GM21528 (cell line): ENCODE data around the gene MCRS1.
"Not testable (repeated sequence)": the region's sequence is repeated elsewhere in the genome, so short reads cannot be mapped to it uniquely, and the experiment has no call there.

Experiments used
- ATAC-seq: cut with Tn5 transposase; IDR thresholded peaks from one replicate; pipeline ENCODE4 v1.9.1; 2021; ENCODE audit warnings: mild to moderate bottlenecking, moderate library complexity; ENCODE audit not compliant: unreplicated experiment, low FRiP score

MCRS1 gene, protein sequence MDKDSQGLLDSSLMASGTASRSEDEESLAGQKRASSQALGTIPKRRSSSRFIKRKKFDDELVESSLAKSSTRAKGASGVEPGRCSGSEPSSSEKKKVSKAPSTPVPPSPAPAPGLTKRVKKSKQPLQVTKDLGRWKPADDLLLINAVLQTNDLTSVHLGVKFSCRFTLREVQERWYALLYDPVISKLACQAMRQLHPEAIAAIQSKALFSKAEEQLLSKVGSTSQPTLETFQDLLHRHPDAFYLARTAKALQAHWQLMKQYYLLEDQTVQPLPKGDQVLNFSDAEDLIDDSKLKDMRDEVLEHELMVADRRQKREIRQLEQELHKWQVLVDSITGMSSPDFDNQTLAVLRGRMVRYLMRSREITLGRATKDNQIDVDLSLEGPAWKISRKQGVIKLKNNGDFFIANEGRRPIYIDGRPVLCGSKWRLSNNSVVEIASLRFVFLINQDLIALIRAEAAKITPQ

DNA sequence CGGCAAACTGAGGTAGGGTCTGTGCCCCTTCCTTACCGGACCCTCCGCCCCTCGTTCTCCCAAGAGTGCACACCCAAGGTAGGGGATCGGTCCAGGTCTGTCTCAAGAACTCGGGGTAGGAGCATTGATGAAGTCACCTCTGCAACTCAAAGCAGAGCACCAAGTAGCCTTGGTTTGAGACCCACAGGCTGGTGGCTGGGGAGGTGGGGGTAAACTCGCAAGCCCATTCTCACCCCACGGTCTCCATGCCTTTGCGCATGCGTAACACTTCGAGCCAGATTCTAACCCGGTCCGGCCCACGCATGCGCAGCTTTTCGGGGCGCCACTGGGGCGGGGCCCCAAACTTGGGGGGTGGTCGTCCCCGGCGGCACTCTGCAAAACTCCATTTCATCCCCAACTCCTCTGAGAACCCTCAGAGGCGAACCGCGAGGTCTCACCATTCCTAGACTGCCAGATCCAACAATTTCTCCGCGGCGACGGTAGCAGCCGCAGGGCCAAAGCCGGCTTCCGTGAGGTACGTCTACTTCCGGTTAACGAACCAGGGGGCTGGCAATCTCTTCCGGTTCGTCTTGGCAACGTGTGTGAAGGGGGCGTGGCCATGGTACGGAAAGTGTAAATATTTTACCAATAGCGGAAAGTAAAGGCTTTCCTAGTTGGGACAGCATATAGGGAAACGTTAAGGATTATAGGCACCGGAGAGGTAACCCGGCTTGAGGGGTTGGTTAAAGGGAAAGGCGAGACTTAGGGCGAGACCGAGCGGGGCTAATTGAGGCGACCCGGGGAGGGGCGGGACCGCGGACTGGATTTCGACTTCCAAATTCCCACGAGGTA lies at the start of gene MCRS1:
TSS of gene MCRS1 (minus strand) at position 532 of the 831 bp plus-strand sequence. CDS start 1,411 bp downstream, outside the sequence.
- ATAC-seq: peak; percentile 80

DNA sequence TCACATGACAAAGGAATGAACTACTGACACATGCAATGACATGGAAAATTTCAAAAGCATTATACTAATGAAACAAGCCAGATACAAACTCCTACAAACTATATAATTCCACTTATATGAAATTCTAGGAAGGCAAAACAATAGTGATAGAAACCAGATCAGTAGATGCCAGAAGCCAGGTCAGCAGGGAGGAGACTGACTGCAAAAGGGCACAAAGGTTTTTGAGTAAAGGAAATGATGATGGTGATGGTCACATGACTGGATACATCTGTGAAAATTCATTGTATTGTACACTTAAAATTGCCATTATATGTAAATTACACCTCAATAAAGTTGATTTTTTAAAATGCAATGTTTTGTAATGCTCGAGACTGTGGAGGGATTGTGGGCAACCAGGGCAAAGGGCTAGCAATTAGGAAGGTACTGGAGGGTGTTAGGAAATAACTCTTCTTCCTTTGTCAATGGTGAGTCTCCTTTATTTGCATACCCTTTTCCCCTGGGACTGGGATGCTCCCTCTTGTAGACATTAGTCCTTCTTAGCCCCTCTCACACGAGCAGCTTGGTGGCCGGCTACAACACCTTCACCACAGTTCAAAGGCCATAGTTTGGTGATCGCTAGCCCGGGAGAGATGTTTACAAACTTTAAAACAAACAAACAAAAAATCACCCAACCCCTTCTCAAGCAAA lies 48.7 kb upstream of the MCRS1 start:
- ATAC-seq: no peak

DNA sequence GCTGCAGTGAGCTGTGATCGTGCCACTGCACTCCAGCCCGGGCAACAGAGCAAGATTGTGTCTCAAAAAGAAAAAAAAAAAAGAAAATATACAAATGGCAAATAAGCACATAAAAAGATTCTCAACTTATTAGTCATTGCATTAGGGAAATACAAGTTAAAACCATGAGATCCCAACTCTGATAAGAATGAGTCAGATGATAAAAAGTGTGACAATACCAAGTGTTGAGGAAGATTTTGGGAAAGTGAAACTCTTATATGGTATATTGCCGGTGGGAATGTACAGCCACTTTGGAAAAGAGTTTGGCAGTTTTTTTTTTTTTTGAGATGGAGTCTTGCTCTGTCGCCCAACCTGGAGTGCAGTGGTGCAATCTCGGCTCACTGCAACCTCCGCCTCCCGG lies 47.8 kb upstream of the MCRS1 start:
- no peak for ATAC-seq

DNA sequence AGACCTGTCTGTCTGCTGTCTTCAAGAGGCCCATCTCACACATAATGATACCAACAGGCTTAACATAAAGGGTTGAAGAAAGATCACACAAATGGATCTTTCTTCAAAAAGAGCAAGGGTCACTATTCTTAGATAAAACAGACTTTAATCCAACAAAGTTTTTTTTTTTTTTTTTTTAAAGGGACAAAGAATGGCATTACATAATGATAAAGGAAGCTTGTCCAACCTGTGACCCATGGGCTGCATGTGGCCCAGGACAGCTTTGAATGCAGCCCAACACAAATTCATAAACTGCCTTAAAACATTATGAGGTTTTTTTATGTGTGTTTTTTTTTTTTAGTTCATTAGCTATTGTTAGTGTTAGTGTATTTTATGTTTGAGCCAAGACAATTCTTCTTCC lies 44.3 kb upstream of the MCRS1 start:
- no peak for ATAC-seq

DNA sequence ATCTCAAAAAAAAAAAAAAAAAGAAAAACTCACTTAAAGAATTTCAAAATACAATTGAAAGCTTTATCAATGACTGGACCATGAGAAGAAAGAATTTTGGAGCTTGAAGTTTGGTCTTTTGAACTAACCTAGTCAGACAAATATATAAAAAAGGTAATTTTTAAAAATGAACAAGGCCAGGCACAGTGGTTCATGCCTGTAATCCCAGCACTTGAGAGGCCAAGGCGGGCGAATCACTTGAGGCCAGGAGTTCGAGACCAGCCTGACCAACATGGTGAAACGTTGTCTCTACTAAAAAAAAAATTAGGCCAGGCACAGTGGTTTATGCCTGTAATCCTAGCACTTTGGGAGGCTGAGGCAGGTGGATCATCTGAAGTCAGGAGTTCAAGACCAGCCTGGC lies 42.8 kb upstream of the MCRS1 start:
- ATAC-seq: not testable (repeated sequence)

DNA sequence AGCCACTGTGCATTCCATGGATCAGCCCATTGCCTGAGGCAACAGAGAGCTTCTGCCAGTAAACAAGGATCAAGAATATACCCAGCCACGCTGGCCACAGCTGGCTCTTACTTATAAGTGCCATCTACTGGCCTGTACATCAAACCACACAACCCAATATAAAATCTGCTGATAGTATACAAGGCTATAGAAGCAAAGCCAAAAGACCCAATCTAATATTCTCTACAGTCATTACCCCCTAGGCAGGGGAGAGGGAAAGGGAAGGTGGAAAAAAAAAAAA lies 41.9 kb upstream of the MCRS1 start:
- ATAC-seq: no peak

DNA sequence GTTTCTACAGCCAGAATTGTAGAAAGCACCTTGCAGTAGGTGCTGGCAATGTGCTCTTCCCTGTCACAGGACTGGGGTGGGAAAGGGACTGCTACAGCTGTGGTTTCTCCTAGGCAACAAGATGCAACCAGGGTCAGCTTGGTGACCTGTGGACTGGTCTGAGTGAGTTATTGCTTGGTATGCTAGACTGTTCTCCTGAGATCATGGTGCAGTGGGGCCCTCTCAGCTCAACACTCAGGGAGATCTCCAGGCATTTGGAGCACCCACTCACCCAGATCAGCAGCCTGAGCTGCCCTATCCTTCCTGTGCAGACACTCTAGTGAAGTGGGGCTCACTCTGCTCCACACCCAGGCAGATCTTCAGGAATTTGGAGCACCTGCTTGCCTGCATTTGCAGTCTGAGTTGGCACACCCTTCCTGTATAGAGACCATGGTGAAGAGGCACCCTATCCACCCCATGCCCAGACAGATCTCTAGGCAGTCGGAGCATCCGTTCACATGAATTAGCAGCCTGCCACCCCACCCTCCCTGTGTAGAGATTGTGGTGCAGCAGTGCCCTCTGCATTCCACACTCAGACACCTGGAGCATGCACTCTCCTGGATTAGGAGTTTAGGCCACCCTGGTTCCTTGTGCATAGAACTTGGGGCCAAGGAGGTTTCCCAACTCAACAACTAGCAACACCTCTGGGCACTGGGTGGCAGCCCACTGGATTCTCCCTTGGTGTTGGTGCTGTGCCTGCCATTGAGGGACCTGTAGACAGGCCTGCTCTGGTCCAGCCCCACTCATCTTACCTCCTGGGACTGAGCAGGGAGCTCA lies 41.3 kb upstream of the MCRS1 start:
- ATAC-seq: no peak

DNA sequence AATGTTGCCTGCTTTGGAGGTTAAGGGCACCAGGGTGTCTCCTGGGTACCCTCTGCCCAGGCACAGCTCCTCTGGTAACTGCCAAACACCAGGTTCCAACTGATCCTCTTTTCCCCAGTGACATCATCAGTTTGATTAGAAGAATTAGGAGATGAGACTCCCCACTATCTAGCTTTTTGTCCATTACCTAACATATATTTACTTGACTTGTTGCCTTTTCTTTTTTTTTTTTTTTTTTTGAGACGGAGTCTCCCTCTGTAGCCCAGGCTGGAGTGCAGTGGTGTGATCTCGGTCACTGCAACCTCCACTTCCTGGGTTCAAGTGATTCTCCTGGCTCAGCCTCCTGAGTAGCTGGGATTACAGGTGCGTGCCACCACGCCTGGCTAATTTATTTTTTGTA lies 37.6 kb upstream of the MCRS1 start, which contains the start of gene FAM186B:
TSS of gene FAM186B (minus strand) at position 101 of the 400 bp plus-strand sequence. CDS start 162 bp downstream, outside the sequence.
- ATAC-seq: not testable (repeated sequence)

DNA sequence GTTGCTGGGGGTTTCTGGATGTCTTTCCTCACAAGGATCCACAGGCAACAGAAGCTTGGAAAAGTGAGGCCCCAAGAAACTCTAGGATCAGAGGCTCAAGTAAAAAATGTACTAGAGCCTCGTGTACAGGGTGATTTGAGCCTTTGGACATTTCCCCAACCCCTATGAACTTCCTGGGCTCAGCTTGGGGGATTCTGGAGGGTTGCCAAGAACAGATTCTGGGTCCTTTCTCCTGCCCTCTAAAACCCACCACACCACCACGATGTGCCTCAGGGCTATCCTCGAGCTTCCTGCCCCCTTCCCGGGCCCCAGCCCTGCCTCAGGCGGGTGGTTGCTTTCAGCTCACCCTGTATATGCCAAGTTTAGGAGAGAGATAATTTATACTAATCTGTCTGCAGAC lies 36.9 kb upstream of the MCRS1 start:
- no peak for ATAC-seq

DNA sequence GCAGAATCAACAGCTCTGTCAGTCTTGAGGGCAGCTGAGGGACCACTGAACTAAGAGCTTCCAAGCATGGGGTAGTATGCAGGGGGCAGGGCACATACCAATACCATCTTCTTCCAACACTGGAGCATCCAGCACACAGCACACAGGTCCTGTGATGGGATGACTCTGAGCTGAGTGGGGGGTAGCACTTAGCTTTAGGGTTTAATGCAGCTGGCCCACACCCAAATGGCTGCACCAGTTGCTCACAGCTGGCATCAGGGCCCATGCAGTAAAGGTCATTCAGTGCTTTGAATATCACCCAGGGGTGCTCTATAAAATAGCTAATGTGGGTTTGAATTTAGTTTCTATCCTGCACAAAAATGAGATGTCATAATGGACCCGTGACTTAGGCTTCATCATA lies 35.8 kb upstream of the MCRS1 start:
- no peak for ATAC-seq

DNA sequence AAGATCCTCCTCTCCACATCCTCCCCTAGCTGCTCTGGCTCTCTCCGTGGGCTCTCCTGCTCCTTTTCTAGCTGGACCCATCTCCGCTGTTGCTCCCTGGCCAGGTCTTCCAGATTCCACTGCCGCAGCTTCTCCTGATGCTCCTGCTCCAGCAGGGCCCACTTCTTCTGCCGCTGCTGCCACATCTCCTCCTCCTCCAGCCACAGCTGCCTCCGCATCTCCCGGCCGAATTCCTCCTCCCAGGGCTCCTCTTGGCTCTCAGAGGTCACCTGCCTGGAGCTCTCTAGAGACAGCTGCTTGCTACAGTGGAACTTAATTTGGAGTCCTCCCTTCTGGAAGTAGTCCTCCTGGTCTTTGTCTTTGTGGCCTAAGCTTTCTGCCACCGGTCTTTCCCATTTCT lies 32.0 kb upstream of the MCRS1 start:
- ATAC-seq: no peak

DNA sequence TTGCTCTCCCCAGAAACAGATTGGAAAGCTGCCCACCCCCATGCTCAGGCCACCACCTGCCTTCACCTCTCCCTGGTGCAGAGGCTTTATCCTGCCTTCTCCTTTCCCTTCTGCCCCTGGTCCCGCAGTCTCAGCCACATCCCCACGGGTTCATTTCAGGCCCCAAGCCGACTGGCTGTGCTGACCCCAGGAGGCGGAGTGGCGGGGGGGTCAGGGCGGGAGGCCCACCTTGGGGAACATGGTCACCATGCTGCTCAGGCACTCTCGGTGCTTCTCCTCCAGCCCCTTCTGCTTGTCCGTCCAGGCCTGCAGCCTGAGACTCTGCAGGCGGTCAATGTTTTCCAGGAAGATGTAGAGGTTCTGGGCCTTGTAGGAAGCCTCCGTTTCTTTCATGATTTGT lies 30.6 kb upstream of the MCRS1 start:
- ATAC-seq: no peak

DNA sequence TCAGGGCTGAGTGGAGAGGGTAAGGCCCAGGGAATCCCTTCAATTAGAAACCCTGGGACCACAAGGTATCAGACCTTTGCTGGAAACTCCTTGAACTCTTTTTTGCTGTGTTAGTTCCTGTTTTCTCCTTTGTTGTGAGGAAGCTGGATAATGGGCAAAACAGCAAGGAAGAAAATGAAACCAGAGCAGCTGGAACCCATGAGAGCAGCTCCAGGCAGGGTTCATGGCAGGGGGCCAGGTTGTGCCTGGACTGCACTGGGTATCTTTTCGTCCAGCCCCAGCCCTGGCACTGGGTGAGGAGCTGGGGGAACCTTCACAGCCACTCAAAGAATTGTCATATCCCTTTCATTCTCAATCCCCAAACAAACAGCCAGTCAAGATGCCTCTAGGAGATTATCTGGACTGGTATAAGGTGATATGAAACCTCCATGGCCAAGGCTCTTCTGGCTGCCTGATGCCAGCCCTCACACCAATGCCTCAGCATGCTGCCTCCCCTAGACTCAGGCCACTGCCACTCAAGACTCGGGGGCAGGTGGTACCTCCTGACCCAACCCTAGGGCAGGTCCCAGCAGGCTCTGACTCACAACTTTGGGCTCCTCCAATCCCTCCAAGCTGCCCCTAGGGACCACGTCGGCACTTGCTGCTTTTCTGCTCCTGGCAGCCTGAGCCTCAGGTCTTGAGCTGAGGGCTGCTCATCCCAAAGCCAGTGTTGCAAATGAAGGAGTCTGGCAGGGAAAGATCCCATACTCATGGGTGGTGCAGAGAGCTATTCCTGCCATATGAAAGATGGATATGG lies 21.0 kb upstream of the MCRS1 start:
- ATAC-seq: no peak

DNA sequence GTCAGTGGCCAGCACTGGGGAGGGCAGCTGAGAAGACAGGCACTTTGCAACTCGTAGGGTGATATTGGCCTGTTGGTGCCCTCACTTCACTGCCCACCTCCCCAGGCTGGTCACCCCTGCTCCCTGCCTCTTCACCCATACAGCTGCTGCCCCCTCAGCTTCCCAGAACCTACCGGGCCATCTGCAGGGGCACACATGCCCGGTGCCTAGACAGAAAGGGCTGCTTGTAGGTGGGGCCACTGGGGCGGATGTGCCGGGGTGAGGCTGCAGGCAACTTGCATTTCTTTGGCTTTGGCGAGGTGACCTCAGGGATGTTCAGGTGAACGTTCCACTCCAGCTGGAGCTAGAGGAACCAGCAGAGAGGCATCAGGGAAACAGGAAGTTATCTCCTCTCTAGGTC lies 20.3 kb upstream of the MCRS1 start:
- ATAC-seq: no peak

DNA sequence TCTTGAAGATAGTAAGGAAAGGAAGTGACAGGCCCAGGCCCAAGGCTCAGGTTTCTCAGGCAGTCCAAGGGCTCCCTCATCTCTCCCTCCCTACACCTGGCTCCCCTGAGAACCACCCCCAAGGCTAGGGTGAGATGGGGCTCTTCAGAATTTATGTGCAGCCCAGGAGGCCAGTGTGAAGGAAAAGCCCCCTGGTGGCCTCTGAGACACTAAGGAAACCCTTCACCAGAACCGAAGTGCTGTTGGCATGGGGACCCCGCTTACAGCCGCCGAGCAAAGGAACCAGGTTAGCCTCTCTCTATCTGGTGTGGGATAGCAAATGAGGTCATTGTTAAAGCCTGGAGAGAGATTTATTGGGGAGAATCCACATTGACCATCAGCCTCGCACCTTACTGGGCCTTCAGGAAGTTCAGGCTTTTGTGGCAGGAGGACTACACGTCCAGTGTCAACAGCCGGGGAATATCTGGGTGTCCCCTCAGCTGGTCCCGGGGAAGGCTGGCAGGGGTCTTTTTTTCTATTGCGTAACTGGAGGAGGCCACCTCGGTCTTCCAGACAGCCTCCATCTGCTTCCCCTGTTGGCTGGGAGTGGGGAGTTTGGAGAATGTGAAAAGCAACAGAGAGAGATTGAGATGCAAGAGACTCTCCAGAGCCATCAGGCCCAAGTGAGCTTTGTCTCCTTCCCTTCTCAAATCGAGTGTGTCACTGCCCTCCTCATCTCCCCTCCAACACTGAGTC lies 19.4 kb upstream of the MCRS1 start:
- no peak for ATAC-seq

DNA sequence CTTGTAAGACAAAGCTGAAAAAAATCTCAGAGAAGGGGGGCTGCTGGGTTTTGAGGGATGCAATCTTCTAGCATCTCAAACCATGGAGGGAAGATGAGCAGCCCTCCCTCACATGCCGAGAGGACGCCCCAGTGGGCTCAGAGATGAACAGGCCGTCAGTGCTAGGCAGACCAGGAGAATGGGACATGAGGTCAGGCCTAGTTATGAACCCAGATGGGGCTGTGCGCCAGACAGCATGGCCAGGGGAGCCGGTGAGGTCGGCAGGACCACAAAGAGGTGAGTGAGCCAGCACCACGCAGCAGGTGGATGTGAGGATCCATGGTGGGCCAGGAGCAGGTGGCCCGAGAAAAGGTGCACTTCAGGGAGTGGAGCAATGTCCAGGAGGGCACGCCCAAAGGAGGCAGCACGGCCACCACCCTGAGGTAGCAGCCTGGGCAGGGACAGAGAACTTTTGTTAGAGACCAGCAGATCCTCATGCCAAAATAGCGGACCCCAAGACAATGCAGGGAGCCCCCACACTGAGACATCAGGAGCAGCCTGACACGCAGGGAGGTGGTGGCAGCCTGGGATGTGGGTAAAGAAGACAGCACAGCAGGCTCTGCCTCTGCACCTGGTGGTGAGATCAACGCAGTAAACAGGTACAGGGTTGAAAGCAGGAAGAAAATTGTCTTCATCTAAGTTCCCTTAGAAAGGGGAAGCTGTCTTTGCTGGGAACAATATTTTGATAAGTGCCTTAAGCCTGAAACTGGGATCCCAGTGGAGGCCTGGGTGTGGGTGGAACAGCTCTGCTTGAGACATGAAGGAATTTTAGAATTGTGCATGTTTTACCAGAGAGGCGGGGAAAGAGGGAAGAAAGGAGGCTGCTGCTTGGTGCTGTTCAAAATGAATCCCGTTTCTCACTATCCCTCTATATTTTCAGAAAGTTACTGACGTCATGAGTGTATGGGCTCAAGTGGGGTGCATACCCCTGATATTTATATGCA lies 17.8 kb upstream of the MCRS1 start:
- ATAC-seq: no peak

DNA sequence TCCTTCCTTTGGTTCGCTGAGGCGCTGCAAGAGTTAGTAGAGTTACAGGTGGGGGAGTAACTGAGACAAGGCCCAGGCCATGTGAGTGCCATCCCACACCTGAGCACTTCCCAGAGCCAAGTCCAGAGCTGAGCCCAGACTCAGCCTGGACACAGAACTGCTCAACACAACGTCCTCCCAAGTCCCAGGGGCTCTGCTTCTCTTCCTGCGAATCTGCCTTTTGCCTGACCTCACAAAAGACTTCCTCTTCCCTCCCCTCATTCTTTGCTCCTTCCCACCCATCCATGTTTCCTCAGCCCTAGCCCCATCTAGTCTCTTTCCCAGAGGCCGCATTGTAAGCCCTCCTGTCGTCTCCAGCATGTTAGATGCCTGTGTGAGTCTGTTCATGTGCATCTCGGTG lies 16.6 kb upstream of the MCRS1 start:
- ATAC-seq: no peak
